ELF-1 (cell line): ENCODE results near the gene KRTAP12-1.
"Not testable (repeated sequence)": the region's sequence is repeated elsewhere in the genome, so short reads cannot be mapped to it uniquely, and the experiment has no call there.

Source experiments
- DNase-seq: peaks from one replicate; pipeline ENCODE4 v3.0.0-alpha.2; 2016; ENCODE audit warnings: low read depth, low spot score

Gene KRTAP12-1

DNA sequence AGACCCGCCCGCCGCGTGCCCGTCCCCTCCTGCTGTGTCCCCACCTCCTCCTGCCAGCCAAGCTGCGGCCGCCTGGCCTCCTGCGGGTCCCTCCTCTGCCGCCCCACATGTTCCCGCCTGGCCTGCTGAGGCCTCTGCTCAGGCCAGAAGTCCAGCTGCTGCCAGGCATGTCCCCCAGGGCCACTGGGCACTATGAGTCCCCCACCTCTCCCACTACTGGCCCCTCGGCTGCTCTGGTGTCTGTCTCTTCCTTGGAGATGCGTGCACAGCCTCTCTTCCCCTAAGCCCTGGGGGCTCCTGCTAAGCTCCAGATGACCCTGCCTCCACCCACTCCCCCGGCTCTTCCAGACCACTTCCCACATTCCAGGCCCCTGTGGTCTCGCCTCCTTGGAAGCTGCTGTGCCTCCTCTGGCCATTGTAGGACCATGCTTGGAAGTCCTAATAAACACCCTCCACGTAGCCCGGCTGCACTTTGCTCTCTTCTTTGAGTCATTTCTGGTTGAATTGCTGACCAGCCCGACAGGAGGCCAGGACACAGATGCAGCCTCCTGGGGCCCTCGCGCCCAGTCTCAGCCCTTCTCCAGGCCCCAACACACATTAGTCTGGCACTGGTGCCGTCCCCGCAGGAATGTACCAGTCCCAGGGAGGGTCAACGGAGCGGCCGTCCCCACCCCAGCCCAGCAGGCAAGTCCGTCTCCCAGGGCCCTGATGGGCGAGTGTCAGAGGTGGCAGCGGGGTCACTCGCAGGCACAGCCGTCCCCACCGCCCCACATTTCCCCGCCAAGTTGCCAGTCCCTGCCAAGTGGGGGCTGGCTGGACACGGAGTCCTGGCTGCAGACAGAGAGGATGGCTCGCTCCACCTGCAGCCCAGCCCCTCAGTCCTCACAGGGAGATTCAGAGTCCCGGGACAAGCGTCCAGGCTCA, 16.1 kb upstream of the KRTAP12-1 start:
- DNase-seq: peak; percentile 93

DNA sequence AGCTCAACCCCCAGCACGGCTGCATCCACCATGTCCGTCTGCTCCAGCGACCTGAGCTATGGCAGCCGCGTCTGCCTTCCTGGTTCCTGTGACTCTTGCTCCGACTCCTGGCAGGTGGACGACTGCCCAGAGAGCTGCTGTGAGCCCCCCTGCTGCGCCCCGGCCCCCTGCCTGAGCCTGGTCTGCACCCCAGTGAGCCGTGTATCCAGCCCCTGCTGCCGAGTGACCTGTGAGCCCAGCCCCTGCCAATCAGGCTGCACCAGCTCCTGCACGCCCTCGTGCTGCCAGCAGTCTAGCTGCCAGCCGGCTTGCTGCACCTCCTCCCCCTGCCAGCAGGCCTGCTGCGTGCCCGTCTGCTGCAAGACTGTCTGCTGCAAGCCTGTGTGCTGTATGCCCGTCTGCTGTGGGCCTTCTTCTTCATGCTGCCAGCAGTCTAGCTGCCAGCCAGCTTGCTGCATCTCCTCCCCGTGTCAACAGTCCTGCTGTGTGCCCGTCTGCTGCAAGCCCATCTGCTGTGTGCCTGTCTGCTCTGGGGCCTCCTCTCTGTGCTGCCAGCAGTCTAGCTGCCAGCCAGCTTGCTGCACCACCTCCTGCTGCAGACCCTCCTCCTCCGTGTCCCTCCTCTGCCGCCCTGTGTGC, 15.3 kb upstream of the KRTAP12-1 start, which contains the start of gene KRTAP10-12:
Gene KRTAP10-12, plus strand, starts transcription at position 1 of the 639 bp plus-strand sequence. Its CDS starts 30 bp downstream, at position 31.
- DNase-seq: peak; percentile 22

DNA sequence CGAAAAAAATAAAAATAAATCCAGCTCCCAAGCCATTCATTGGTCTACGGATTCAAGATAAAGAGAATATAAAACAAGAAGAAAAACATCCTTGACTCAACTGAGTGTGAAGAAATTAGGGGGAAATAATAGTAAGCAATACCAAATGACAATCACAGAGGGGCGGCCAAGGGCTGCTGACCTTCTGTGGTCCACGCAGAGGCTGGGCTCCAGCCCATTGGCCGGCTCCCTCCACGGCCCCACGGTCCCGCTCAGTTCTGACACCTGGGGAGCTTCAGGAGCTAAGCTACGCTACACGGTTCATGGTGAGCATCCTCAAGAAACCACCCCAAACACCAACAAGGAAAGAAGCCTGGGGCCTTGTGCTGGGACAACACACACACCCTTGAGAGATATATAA, 14.6 kb upstream of the KRTAP12-1 start:
- DNase-seq: peak; percentile 20

DNA sequence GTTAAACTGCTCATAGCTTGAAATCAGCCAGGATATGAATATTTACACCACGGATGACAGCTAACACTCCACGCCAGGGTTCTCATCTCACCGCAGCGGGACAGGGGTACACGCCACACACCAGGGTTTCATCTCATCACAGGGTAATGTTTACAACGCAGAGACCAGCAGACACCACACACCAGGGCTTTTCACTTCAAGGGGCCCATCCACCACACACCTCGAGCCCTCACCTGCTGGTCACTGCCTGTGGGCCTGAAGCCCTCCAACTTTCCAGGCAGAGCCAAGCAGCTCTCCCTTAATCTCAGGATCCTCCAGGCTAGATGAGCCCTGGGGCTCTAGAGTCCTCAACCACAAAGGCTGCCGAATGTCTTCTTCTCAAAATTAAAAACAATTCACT, 13.7 kb upstream of the KRTAP12-1 start:
- DNase-seq: no peak

DNA sequence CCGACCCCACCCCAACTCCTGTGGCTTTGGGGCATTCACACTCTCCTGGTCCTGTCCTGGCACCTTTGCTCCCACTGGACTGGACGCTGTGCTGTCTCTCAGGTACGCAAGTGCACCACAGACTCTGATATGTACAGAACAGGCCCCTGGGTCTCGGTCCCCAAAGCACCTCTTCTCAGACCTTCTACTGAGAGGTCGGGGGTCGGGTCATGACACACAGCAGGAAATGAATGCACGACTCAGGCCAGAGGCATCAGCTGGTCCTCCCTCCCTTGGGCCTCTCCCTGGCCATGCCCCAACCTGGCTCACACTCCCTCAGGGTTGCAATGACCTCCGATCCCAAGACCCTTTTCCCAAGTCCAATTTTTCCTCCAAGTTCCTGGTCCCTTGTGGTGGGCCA, 13.2 kb upstream of the KRTAP12-1 start:
- DNase-seq: no peak

DNA sequence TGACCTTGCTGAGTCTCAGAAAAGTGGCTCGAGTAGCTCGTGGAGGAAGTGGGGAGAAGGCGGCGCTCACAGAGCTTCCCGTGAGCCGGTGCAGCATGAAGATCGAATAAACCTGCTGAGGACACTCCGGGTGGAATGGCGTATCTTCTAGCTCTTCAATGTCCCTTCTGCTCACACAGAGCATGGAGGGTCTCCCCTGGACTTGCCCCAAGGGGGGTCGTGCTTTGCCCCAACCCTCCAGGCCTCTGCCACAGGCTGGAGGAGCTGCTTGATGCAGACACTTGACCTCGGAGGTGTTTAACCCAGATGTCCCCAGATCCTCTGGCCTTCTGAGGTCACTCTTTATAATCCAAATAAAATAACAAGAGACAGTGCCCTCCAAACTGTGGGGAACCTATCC, 12.8 kb upstream of the KRTAP12-1 start:
- DNase-seq: no peak

DNA sequence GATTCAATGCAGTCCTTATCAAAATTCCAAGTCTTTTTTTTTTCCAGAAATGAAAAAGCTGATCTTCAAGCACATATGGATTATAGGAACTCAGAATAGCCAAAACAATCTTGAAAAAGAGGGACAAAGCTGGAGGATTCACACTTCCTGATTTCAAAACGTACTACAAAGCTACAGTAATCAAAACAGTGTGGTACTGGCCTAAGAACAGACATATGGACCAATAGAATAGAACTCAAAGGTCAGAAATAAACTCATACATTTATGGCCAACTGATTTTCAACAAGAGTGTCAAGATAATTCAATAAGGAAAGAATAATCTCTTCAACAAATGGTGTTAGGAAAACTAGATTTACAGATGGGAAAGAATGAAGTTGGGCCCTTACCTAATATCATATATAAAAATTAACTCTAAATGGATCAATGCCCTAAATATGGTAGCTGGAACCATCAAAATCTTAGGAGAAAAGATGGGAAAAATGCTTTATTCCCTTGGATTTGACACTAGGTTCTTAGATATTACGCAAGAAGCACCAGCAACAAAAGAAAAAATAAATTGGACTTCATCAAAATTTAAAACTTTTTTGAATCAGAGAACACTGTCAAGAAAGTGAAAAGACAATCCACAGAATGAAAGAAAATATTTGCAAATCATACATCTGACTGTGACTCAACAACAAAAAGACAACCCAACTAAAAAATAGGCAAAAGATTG, 11.0 kb upstream of the KRTAP12-1 start:
- DNase-seq: no peak

DNA sequence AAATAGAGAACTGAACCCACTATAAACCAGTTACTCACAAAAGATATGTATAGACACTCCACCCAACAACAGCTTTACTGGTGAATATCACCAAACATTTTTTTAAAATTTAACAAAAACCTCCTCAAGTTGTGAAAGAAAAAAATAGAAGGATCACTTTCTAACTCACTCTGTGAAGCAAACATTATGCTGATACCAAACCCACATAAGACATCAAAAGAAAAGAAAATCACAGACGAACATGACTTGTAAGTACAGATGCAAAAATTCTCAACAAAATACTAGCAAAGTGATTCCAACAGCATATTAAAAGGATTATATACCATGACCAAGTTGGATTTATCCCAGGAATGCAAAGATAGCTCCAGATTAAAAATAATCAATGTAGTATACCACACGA, 9.7 kb upstream of the KRTAP12-1 start:
- DNase-seq: no peak

DNA sequence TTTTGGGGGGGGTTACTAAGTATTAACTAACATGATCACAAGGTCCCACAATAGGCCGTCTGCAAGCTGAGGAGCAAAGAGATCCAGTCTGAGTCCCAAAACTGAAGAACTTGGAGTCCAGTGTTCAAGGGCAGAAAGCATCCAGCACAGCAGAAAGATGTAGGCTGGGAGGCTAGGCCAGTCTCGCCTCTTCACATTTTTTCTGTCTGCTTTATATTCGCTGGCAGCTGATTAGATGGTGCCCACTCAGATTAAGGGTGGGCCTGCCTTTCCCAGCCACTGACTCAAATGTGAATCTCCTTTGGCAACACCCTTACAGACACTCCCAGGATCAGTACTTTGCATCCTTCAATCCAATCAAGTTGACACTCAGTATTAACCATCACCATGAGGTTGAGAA, 7.8 kb upstream of the KRTAP12-1 start:
- not testable (repeated sequence) for DNase-seq

DNA sequence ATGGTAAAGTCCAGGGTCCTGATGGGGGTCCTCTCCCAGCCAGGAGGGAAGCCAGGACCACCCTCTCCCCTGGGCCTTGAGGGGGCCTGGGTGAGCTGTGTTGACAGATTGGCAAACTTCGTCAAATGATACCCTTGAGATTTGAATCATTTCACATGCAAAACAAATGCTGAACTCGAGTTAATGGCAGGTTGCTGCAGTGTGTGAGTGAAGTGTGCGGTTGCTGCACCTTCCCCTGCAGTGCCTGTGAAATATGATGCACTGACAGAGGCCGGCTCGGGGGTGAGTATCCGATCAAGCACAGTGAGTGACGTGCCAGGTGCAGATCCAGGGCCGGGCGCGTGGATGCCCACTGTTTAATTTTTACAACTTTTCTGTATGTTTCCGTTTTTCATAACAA, 5.7 kb upstream of the KRTAP12-1 start:
- no peak for DNase-seq

DNA sequence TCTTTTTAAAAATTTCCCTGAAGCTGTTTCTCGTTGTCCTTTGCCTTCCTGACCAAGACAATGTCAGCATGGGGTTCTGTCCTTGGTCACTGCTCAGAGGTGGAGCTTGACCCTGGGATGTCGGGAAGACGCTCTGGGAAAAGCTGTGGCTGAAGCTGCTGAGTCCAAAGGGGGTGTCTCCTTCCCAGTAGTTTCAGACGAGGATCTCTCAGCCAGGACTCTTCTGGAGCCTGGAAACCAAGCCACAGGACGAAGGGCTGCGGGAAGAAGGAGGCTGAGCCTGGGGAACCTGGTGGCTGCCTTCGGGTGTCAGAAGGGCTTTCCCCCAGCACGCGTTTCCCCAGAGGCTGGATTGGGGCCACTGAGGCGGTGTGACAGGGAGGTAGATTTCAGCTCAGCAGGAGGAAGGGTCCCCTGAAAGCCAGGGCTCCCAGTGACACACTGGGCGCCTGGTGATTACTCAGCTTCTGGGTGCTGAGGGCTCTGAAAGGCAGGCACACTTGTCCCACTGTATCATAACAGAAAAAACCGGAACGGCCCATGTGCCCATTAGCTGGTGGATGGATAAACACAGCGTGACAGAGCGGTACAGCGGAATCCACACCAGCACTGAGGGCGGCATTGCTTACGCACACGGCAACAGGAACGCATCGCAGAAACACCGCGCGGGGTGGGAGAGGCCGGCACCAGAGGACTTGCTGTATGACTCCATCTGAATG, 5.0 kb upstream of the KRTAP12-1 start:
- DNase-seq: peak; percentile 29

DNA sequence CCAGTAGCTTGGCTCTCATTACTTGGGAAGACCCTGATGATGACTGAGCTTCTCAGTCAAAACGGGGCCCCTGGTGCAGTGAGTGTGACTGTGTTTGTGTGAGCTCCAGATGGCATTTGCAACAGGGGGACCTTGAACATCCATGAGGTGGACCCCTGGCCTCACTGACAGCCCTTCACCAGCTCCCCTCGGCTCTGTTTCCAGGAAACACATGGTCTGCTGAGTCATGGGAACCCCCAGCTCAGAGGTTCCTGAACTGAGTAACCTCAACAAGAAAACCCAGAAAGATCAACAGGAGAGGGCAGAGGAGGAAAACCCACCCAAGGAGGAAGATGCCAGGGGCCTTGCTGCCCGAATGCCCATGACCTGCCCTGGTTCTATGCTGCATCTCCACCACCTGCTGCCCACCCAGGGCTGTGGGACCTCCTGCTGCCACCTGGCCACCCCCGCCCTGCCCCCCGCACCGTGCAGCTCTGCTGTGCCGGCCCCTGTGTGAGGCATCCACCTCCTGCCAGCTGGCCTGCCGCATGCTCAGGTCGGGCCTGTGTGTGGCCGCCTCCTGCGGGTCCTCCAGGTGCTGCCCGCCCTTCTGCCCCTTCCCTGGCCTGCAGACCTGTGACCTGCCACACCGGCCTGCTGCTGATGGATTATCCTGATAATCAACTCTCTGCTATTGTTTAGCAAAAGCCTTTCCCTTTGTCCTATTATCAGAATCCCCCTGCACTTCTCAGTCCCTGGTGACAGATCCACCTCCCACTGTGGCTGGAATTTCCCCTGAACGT, 4.2 kb upstream of the KRTAP12-1 start:
- DNase-seq: peak; percentile 56

DNA sequence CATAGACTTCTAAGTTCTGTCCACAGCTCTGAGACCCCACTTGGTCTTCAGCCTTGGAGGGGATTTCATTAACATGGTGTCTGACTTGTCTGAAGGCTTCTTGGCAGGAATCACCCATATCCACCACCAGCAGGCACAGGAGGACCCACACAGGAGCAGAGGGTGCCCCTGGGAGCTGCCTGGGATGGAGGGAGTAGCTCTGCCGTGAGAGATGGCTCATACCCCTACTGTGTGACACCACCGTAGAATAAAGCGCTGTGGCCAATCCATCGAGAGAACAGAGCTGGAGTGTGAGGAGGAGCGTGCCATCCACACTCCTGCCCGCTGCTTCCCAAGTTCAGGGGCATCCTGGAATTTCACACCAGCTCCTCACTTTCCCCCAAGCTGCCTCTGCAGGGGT, 3.1 kb upstream of the KRTAP12-1 start:
- not testable (repeated sequence) for DNase-seq

DNA sequence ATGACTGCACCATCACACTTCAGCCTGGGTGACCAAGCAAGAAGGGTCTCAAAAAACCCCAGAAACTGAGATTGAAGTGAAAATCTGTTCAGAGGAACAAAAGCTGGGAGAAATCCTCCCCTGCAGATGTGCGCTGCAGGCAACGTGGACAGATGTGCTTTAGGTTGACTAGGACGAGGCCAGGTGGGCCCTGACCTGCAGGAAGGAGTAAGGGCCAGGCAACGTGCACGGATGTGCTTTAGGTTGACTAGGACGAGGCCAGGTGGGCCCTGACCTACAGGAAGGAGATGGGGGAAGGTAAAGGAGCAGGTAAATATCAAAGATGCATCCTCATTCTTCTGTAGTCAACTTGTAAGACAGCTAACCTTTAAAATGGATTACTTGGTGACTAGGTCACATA, 2.5 kb upstream of the KRTAP12-1 start:
- no peak for DNase-seq

DNA sequence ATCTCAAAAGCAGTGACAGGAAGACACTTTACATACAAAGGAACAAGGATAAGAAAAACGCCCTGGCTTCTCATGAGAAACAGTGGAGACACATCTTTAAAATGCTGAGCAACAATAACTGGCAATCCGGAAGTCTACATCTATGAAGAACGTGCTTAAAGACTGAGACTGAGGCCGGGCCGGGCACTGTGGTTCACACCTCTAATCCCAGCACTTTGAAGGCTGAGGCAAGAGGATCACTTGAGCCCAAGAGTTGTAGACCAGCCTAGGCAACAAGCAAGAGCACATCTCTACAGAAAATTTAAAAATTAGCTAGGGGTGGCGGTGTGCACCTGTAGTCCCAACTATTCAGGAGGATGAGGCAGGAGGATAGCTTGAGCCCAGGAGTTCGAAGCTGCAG, 2.1 kb upstream of the KRTAP12-1 start:
- DNase-seq: no peak

DNA sequence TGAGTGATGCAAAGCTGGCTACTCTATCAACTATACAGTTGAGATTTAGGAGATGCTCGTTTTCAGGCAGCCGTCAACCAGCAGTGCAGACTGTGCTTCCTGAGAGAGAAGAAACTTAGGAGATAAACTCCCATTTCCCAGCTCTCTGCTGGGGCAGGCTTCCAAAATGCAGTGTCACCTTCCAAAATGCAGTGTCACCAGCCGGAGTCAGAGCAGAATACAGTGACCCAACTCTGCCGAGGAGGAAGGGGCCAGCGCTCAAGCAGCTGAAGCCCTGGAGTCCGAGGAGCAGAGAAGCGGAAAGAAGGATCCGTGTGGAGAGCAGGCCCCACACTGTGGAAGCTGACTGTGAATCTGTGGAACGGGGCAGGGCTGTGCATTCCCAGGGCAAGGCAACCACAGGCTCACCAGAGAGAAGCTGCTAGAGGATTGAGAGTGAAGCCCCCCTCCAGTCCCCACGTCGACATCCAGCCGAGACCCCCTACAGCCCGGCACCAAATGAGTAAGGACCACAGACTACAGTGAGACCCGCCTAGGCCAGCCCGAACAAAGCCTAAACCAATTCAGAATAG, 703 bp upstream of the KRTAP12-1 start:
- no peak for DNase-seq

DNA sequence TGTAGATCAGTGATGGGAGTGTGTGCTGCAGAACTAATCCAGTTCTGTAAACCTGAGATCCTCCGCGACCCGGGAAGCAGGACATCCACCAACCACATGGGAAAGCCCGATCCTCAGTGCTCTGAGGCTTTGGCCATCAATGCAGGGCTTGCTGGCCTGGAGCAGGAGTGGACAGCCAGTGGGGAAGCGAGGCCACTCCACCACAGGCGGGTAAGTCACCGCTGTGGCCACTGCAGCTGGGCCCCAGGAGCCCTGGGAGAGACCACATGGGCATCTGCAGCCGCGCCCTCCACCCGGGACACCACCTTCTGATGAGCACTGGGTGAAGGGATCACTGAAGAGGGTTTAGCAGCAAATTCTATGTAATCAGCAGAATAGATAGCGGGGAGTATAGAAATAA, 811 bp downstream of the KRTAP12-1 start:
- DNase-seq: no peak

DNA sequence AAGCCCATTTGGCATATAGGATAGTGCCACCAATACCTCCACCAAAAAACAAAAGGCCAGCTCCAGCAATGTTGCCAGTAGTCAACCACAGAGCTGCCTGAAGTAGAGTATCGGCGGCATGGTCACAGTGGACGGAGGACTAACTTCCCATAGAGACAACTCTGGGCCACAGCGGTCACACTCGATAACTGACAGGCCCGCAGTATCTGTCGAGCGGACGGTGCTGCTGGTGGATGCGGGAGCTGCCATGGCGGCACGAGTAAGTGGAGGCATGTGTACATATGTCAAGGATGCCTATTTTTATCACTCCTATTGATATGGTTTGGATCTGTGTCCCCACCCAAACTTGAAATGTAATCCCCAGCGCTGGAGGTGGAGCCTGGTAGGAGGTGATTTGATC, 4.1 kb downstream of the KRTAP12-1 start:
- no peak for DNase-seq

DNA sequence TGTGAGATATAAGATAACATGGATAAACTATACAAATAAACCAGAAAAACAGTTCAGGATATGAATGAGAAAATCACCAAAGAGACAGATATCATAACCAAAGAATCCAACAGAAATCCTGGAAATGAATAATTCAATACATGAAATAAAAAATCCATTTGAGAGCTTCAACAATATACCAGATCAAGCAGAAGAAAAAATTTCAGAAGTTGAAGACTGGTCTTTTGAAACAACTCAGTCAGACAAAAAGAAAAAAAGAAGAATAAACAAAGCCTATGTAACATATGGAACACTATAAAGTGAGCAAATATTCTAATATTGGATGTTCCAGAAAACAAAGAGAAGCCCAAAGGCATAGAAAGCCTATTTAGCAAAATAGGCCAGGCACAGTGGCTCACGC, 10.1 kb downstream of the KRTAP12-1 start:
- no peak for DNase-seq

DNA sequence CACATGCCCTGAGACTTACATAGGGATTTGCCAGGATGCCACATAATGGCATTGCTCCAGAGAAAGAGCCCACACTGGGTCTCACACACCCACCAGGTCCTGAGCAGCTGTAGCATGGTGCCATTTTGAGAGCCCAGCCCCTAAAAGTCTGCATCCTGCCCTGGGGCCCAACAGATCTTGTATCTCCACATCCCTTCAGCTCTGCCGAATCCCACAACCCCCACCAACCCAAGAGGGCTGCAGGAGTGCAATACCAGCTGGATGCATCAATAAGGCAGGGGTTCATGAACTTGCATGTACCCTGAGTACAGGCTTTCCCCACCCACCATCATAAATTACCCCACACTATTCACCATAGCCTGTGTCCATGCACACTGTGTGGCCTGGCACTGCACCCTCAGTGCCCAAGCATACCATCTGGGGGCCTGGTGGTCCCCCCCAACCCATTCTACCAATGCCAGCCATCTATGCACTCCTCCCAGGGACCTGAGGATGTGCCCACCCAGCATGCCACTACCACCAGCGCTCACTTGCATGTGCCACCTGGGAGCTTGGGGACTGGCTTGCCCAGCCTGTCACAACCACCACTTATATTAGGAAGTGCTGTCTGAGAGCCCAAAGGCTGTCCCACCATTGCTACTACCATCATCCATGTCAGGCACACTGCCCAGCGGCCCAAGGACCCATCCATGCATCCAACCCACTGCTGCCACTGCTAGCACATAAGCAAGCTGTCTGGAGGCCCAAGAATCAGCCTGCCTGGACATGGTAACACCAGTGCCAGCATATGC, 11.1 kb downstream of the KRTAP12-1 start:
- no peak for DNase-seq
